BE2C (cell line): Measurements from ENCODE around the gene FAM83C.

Experiments
- DNase-seq: peaks from one replicate; pipeline ENCODE4 v3.0.0-alpha.2; 2020
- H3K27me3 ChIP-seq: fragments of 250-450 bp; sonication (Bioruptor Pico); 2 replicates; pipeline ENCODE4 v1.5.1; 2020; ENCODE audit warnings: mild to moderate bottlenecking
- H3K36me3 ChIP-seq: fragments of 250-450 bp; sonication (Bioruptor Pico); 2 replicates; pipeline ENCODE4 v1.5.1; 2020; ENCODE audit warnings: mild to moderate bottlenecking
- H3K4me1 ChIP-seq: fragments of 250-450 bp; sonication (Bioruptor Pico); 2 replicates; pipeline ENCODE4 v1.5.1; 2020
- H3K4me3 ChIP-seq: 2 replicates; pipeline ENCODE4 v1.5.1; 2011; ENCODE audit warnings: low read depth, low read length
- H3K9me3 ChIP-seq: fragments of 250-450 bp; sonication (Bioruptor Pico); 2 replicates; pipeline ENCODE4 v1.5.1; 2020
- CTCF ChIP-seq: IDR thresholded peaks from 2 replicates; pipeline ENCODE4 v1.5.1; 2012; ENCODE audit warnings: mild to moderate bottlenecking, low read depth, low read length

Gene FAM83C

DNA sequence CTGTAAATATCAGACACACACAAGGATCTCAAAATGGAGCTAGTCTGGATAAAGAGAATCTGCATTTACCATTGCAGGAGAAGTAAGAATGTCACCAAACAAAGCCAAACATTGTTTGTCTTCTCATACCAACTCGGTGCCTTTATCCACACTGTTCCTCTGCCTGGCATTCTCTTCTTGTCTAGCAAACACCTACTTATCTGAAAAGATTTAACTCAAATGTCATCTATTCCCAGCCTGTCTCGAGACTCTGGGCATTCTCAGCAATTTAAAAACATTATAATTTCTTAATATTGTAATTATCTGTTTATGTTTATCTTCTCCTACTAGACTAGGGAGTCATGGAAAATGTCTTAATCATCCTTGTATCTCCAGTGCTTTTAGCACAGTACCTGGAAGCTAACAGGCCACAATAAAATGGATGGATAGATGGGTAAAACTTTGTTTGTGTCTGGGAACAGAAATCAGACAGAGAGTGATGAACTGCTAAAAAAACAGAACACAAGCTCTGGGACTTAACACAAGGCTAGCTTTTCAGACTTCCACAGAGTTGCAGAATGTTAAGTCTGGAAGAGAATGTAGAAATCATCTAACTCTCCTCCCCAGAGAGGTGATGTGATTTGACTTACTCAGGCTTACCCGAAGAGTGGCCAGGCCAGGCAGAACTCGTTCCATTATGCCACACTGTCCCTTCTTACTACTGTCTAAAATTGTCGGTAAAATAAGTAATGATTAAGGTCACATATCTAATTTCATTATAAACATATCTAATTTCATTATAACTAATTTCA is 42.3 kb upstream of the FAM83C start:
- Histone ChIP-seq H3K9me3 (no peaks in the 10 kb centered on the region), H3K36me3 (peaks cover 3% of the 10 kb centered on the region), H3K4me1 (peaks cover 8% of the 10 kb centered on the region; the same call in 1 of the 2 replicates), H3K27me3 (no peaks in the 10 kb centered on the region), H3K4me3 (no peak overlapping the region)
- DNase-seq, result no peak
- TF ChIP-seq CTCF, result no peak

DNA sequence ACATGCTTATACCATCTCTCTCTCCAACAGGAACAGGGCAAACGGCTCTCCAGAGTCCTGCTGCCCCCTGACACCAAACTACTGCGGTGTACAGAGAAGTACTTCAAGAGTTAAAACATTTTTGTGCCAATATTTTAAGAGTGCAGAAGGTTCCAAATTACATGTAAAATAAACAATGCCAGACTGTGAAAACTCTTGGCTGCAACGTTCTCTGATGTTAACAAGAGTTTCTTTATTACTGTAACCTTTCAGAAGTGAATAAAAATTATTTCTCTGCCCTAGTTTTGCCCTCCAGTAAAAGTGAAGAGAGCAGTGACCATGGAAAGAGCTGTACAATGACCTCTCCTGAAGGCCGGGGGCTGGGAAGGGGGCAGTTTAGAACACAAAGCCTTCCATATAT is 41.4 kb upstream of the FAM83C start:
- H3K27me3 ChIP-seq, result no peaks in the 10 kb centered on the region
- no peak for DNase-seq
- peaks cover 3% of the 10 kb centered on the region for H3K36me3 ChIP-seq
- H3K4me3 ChIP-seq, result no peak overlapping the region
- H3K9me3 ChIP-seq, result no peaks in the 10 kb centered on the region
- H3K4me1 ChIP-seq, result peaks cover 8% of the 10 kb centered on the region; the same call in 1 of the 2 replicates
- TF ChIP-seq CTCF, result no peak

DNA sequence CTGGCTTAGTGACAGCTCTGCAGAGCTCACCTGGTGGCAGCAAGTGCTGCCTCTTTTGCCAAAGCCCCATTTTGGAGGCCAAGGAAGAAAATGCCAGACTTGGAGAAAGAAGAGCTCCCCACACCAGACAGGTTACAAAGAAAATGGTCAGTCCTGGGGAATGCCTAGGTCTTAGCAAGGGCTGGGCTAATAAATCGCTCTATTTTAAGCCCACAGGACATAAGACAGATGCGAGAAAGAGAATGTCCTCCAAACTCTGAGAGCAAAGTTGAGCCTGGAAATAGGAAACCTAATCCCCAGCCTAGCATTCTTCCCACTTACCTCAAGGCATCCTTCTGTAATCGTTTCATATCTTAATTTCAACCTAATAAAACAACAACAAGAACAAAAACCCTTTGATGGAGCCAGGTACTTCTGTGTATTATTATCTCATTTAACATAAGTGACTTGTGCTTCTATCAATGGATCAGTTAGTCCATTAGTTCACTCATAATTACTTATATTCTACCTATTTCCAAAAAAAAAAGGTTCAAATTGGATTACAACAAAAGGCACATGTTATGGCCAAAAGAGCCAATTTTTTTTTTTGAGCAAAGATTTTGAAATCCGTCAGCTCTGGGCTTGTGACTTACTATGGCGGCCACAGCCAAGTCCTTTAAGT is 40.4 kb upstream of the FAM83C start:
- no peaks in the 10 kb centered on the region for H3K27me3 ChIP-seq
- peaks cover 3% of the 10 kb centered on the region for H3K36me3 ChIP-seq
- H3K9me3 ChIP-seq, result no peaks in the 10 kb centered on the region
- no peak for DNase-seq
- peaks cover 8% of the 10 kb centered on the region; the same call in 1 of the 2 replicates for H3K4me1 ChIP-seq
- no peak for TF ChIP-seq CTCF
- H3K4me3 ChIP-seq, result no peak overlapping the region

DNA sequence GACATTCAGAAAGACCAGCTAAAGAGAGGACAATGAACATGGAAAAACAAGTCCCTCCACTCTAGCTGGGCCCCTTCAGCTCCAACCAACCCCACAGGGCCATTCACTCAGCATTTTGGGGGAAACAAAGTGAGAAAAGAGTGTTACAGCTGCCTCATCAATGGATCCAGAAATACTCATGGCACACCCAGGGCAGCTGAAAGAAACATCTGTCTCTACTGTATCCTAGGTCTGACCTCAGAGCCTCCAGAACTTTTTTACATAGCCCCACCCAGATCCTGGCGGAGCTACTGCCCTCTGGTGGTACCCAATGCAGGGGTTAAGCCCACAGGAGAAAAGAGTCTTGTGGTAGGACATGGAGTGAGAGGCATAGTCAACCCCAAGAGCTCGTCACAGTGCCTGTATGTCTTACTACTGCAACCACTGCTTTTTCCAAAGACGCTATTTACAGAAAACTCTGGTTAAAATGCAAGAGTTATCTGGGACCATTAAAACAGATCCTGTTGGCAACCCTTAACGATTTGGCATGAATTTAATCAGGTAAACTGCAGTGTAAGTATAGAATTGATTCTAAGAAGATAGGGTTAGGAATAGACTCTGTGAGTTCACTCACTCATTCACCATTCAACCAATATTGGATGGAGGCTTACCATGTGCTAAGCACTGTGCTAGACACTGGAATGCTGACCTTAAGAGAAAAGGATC is 37.4 kb upstream of the FAM83C start:
- Histone ChIP-seq H3K4me1 (peaks cover 4% of the 10 kb centered on the region; the same call in 1 of the 2 replicates), H3K9me3 (no peaks in the 10 kb centered on the region), H3K27me3 (no peaks in the 10 kb centered on the region), H3K4me3 (no peak overlapping the region), H3K36me3 (peaks cover 3% of the 10 kb centered on the region; the same call in 1 of the 2 replicates)
- peak; percentile 60 for DNase-seq
- TF ChIP-seq CTCF, result peak; percentile 87

DNA sequence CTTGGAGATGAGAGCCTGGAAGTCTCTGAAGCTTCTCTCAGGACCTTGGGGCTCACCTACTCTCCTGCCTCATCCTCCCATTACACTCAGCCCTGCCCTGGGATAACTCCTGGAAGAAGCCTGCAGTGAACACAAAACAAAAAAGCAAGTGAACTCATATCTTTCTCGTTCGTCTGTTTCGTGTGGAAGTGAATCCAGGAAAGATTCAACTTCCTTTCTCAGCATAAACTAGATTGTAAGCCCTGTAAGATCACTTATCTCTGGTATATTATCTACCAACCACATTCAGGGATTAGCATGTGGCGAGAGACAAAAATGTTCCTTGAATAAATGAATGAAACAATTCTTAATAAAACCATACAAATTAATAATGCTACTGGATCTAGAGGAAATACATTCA is 36.5 kb upstream of the FAM83C start:
- H3K9me3 ChIP-seq, result no peaks in the 10 kb centered on the region
- no peaks in the 10 kb centered on the region for H3K27me3 ChIP-seq
- no peak for TF ChIP-seq CTCF
- no peak for DNase-seq
- no peak overlapping the region for H3K4me3 ChIP-seq
- H3K4me1 ChIP-seq, result peaks cover 4% of the 10 kb centered on the region; the same call in 1 of the 2 replicates
- H3K36me3 ChIP-seq, result no peaks in the 10 kb centered on the region
